GM12874 (cell line): ENCODE results near the gene SNX12.

Experiments used
- CTCF ChIP-seq: IDR thresholded peaks from 2 replicates; pipeline ENCODE4 v1.5.1; 2011; ENCODE audit warnings: low read depth, mild to moderate bottlenecking, control low read depth, low read length, moderate library complexity; ENCODE audit not compliant: insufficient read depth

SNX12 gene

GRCh38 chrX:71068044-71068918 lies at the start of gene SNX12:
TSS of gene SNX12 (minus strand) at chrX:71068334. CDS start at chrX:71068306, 28 bp downstream.
- TF ChIP-seq CTCF: no peak

DNA sequence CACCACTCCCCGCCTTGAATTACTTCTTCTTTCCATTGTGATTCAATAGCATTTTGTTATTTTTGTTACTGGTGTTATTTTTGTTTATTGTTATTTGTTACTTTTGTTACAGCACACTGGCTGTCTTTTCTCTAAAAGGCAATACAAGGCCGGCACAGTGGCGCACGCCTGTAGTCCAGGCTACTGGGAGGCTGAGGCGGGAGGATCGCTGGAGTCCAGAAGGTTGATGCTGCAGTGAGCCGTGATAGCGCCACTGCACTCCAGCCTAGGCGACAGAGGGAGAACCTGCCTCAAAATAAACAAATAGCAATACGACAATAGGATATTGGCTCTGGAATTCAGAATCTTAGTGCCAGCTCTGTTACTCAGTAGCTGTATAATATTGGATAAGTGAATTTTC lies 49.2 kb upstream of the SNX12 start:
- TF ChIP-seq CTCF: no peak

- no peak for TF ChIP-seq CTCF
These were observed 43.8 kb upstream of the SNX12 start for GRCh38 chrX:71111921-71112431.

GRCh38 chrX:71111141-71111843 lies 43.2 kb upstream of the SNX12 start, which contains the start of gene IL2RG:
TSS of gene IL2RG (minus strand) at chrX:71111577. CDS start at chrX:71111539, 38 bp downstream.
- no peak for TF ChIP-seq CTCF

DNA sequence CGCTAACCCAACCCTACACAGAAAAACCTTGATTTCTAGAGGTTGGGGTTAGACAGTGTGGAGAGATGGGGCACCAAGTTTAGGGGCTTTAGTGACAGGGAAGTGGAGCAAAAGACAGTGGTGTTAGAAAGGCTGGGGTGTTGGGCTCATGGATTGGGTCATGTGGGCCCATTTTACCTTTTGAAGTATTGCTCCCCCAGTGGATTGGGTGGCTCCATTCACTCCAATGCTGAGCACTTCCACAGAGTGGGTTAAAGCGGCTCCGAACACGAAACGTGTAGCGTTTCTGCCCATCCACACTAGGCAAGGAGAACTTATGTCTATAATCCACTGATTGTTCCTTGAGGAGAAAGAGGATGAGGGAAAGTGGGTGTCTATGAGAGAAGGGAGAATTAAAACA lies 40.9 kb upstream of the SNX12 start:
- TF ChIP-seq CTCF: no peak

GRCh38 chrX:71107762-71108360 lies 39.7 kb upstream of the SNX12 start:
- no peak for TF ChIP-seq CTCF

DNA sequence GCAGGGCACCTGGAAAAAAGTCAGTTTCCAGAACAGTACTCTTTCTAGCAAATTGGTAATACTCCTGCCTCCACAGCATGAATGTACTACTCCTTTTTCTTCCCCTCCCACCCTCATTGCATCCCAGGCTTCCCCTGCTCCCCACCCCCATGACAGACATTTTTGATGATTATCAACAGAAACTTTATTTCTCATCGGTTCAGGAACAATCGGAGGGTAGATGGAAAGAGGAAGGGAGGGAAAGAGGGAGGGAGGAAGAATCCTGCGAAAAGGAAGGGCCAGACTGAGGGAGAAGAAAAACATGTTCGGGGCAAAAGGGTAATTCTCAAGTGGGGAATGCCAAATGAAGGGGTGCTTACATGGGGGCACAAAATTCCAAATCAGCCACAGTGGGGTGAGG lies 39.1 kb upstream of the SNX12 start:
- TF ChIP-seq CTCF: no peak
